Psoas muscle (tissue), 8 donors: Measurements from ENCODE around the gene EPN3. TPM values are rescaled to one million over a fixed set of nuclear protein-coding genes. Genes with fewer than 3 reads are reported as not detected.

Source experiments
- ATAC-seq, 4 donors: fragments of 200-7000 bp; cut with Tn5 transposase; one replicate each; pipeline ENCODE4 v1.9.1; 2020; ENCODE audit warnings: moderate library complexity in 3 of 4, mild to moderate bottlenecking in 2 of 4
- DNase-seq, 2 donors: peaks; one replicate each; pipeline ENCODE4 v3.0.0-alpha.2; 2020
- H3K27ac ChIP-seq: fragments of 200-600 bp; one replicate; pipeline ENCODE4 v1.8.0; 2022
- H3K27me3 ChIP-seq, 3 donors: fragments of 200-600 bp in 1 of 3; one replicate each; pipeline versions ENCODE4 v1.6.1 to v1.8.0; 2013 to 2022; ENCODE audit warnings: low read length in 2 of 3, mild to moderate bottlenecking in 2 of 3, moderate library complexity in 1 of 3; ENCODE audit not compliant: insufficient read depth in 3 of 3
- H3K36me3 ChIP-seq, 2 donors: fragments of 200-600 bp in 1 of 2; one replicate each; pipeline versions ENCODE4 v1.6.1 to v1.8.0; 2013 to 2022; ENCODE audit warnings: low read depth in 1 of 2, mild to moderate bottlenecking in 1 of 2, moderate library complexity in 1 of 2; ENCODE audit not compliant: insufficient read depth in 1 of 2
- H3K4me1 ChIP-seq: fragments of 200-600 bp; one replicate; pipeline ENCODE4 v1.8.0; 2022
- H3K4me3 ChIP-seq: fragments of 200-600 bp; one replicate; pipeline ENCODE4 v1.8.0; 2022; ENCODE audit warnings: mild to moderate bottlenecking
- H3K9me3 ChIP-seq: fragments of 200-600 bp; one replicate; pipeline ENCODE4 v1.8.0; 2022
- CTCF ChIP-seq: fragments of 200-600 bp; IDR thresholded peaks from one replicate; pipeline ENCODE4 v1.8.0; 2022; ENCODE audit warnings: antibody characterized with exemption
- WGBS, 3 donors: extraction: QIAGEN DNeasy Blood & Tissue Kit; methylation state at CpG; one replicate each; pipeline versions ENCODE4 v1.1.6 to v1.1.7; 2013; 5-methylcytosine and 5-hydroxymethylcytosine counted together
- intact Hi-C, 2 donors: fragments of 100-400 bp; cut with DNase I; formaldehyde crosslinking; loops; one replicate each; pipeline versions ENCODE4 v1.11.0 to v1.14.2; 2022
- long read RNA-seq, 2 donors: library from polyadenylated mRNA; unstranded; transcript quantifications; one replicate each; pipeline ENCODE4 v2.0.0, GENCODE V29; 2021
- polyA plus RNA-seq, 3 donors: library from polyadenylated mRNA; stranded (reverse); fragments of 200-250 nt; gene quantifications; one replicate each; pipeline ENCODE4 v1.2.3, GENCODE V29; 2013
- total RNA-seq, 4 donors: library from RNA; stranded (reverse); fragmentation: NEBNext Ultra II Directional in 2 of 4; extraction: Animal tissue kit (Norgen Biotek cat#: 25700) in 2 of 4; gene quantifications; one replicate each; pipeline versions ENCODE4 v1.2.1 to v1.2.4, GENCODE V29; 2021 to 2023
- donor health status: healthy with polysubstance abuse.
- donor health status: DM: no; HTN: no; CAD: no; lungs with moderate emphysema.
- donor health status: Bipolar disorder and iron deficiency.
- donor health status: healthy.
- donor health status: DM: yes; HTN: yes; CAD: no.
- donor health status: DM: no; HTN: no; CAD: no.
- donor health status: DM: no; HTN: no; CAD: no.
- donor health status: DM: yes; HTN: yes; CAD: no.

Gene EPN3
- total RNA-seq: under 1 TPM in 2 of 4 donors, not detected in 2; 0.12 to 0.15 TPM
- under 1 TPM in 1 of 3 donors, not detected in 2; 0.03 TPM for polyA plus RNA-seq
- long read RNA-seq, donor 1: 0 reads
- long read RNA-seq, donor 2: 0 reads

GRCh38 chr17:50532452-50533024 lies at the start of gene EPN3:
Gene EPN3 (plus strand): TSS chr17:50532735. CDS start chr17:50536557, 3,822 bp downstream.
- Histone ChIP-seq H3K9me3 (no peaks in the 10 kb centered on the region), H3K27me3 (peaks cover 0 to 30% (median 2%) of the 10 kb centered on the region in 3 donors), H3K27ac (no peak within 1 kb of the TSS), H3K4me1 (peaks cover 14% of the 10 kb centered on the region), H3K36me3 (no peaks in the 10 kb centered on the region), H3K4me3 (no peak within 1 kb of the TSS)
- 3 to 8% (median 4%) methylated on average over 19 to 21 of the region's 21 CpGs for WGBS, 3 donors
- TF ChIP-seq CTCF: no peak
- intact Hi-C loops: no loop called here
- no peak for DNase-seq
- ATAC-seq: peak; percentile 34 to 53 (median 38)

GRCh38 chr17:50483266-50483665 lies 49.3 kb upstream of the EPN3 start:
- ATAC-seq: no peak
- peaks cover 37% of the 10 kb centered on the region for H3K4me1 ChIP-seq
- no peaks in the 10 kb centered on the region for H3K27me3 ChIP-seq
- no peak for TF ChIP-seq CTCF
- no peak overlapping the region for H3K4me3 ChIP-seq
- H3K27ac ChIP-seq: peak overlapping the region; percentile 96
- WGBS, 3 donors: 78 to 86% (median 84%) methylated on average over 5 of the region's 5 CpGs
- no peaks in the 10 kb centered on the region for H3K9me3 ChIP-seq
- DNase-seq: peak in 1 of 2 donors; percentile 44
- intact Hi-C loops: loop anchor here (5.0 to 10.0 kb wide), 4 partner anchors 64 to 352 kb away; partner anchors contain the start of genes WFIKKN2 (in 2 of the 2), ANKRD40 (in 1 of the 2) and SPATA20 (in 1 of the 2)
- H3K36me3 ChIP-seq: peaks cover 0 to 78% of the 10 kb centered on the region in 2 donors

GRCh38 chr17:50484386-50485155 lies 48.0 kb upstream of the EPN3 start:
- peaks cover 35% of the 10 kb centered on the region for H3K4me1 ChIP-seq
- peaks cover 0 to 82% of the 10 kb centered on the region in 2 donors for H3K36me3 ChIP-seq
- intact Hi-C loops: loop anchor here (5.0 to 10.0 kb wide), 4 partner anchors 63 to 350 kb away; partner anchors contain the start of genes WFIKKN2 (in 2 of the 2), ANKRD40 (in 1 of the 2) and SPATA20 (in 1 of the 2)
- peak in 1 of 2 donors; percentile 42 for DNase-seq
- WGBS, 3 donors: 89 to 98% (median 96%) methylated on average over 11 of the region's 11 CpGs
- H3K27me3 ChIP-seq: no peaks in the 10 kb centered on the region
- no peaks in the 10 kb centered on the region for H3K9me3 ChIP-seq
- no peak overlapping the region for H3K4me3 ChIP-seq
- no peak for ATAC-seq
- no peak for TF ChIP-seq CTCF
- no peak overlapping the region for H3K27ac ChIP-seq

- Histone ChIP-seq H3K9me3 (no peaks in the 10 kb centered on the region), H3K27me3 (no peaks in the 10 kb centered on the region), H3K4me3 (no peak overlapping the region), H3K36me3 (peaks cover 0 to 53% of the 10 kb centered on the region in 2 donors), H3K4me1 (peaks cover 8% of the 10 kb centered on the region), H3K27ac (no peak overlapping the region)
- intact Hi-C loops: loop anchor here (10.0 kb wide), 1 partner anchor 347 kb away; the partner anchor contains the start of gene WFIKKN2 (in 2 of the 2)
- WGBS, 3 donors: 56 to 76% (median 56%) methylated on average over 17 of the region's 17 CpGs
- ATAC-seq: peak; percentile 60 to 89 (median 80)
- DNase-seq: peak; percentile 58 to 80
- no peak for TF ChIP-seq CTCF
Measured at GRCh38 chr17:50487213-50488096, 45.1 kb upstream of the EPN3 start.
